ENCODE data around the gene KSR1. TPM values are rescaled to one million over a fixed set of nuclear protein-coding genes. Genes with fewer than 3 reads are reported as not detected.

Gene KSR1
- total and polyA plus RNA-seq, 2 of the 8 experiments (the other 6 are each of a cell fraction or from before 2014, with no cell fraction given), result 14.1 to 34.7 TPM

GRCh38 chr17:27451906-27452305, 4.3 kb upstream of the KSR1 start:
- no peaks in the 10 kb centered on the region for H3K79me2 ChIP-seq (ENCODE audit: control insufficient read depth in 1 of 2, insufficient read depth in 2 of 2, low read length in 2 of 2)
- H3K79me1 ChIP-seq (ENCODE audit: low read depth, low read length), result no peaks in the 10 kb centered on the region
- no peak overlapping the region for H4K91ac ChIP-seq (replicated peaks; ENCODE audit: insufficient read length, low read length)
- no peak overlapping the region for H2AFZ ChIP-seq (ENCODE audit: low read length)
- POLR2A ChIA-PET (ENCODE audit: partially characterized antibody), result no interaction called here
- CTCF ChIA-PET (ENCODE audit: partially characterized antibody), result interaction anchor here (0.7 to 17.4 kb wide), 3 partner anchors 20 to 148 kb away, joined by 3 to 209 read pairs (median 4); no protein-coding TSS in a partner anchor
- H3K4me1 ChIP-seq (replicated peaks in 1 of 4; ENCODE audit: control insufficient read depth in 3 of 4, insufficient read depth in 4 of 4, low read length in 3 of 4), result peaks cover 0 to 5% (median 1%) of the 10 kb centered on the region in 4 experiments; a peak in 5 of 7 replicates
- FAIRE-seq (no peak), DNase-seq (ENCODE audit: low read depth in 1 of 2, low spot score in 2 of 2) (no peak)
- no peaks in the 10 kb centered on the region for H3K36me3 ChIP-seq (ENCODE audit: control insufficient read depth in 2 of 4, insufficient read depth in 4 of 4, low read length in 3 of 4)
- no peak overlapping the region for H4K8ac ChIP-seq (ENCODE audit: extremely low read depth, insufficient read depth, low read length)
- no peaks in the 10 kb centered on the region; a peak in 2 of 7 replicates for H3K27me3 ChIP-seq (replicated peaks in 1 of 4; ENCODE audit: control insufficient read depth in 3 of 4, extremely low read depth in 1 of 4, insufficient read depth in 3 of 4, low read length in 3 of 4)
- H3K18ac ChIP-seq (ENCODE audit: extremely low read depth, low read length), result no peak overlapping the region
- TF ChIP-seq NRF1 (IDR thresholded peaks at IDR 0.05; ENCODE audit: low read depth, low read length) (no peak), NANOG (IDR thresholded peaks at IDR 0.05; ENCODE audit: insufficient read depth, low read depth, low read length, poor library complexity, severe bottlenecking) (no peak), SP2 (IDR thresholded peaks at IDR 0.05; ENCODE audit: low read length) (no peak), SUZ12 (IDR thresholded peaks at IDR 0.05; ENCODE audit: low read length) (no peak), MAX (IDR thresholded peaks at IDR 0.05) (no peak), RAD21 (IDR thresholded peaks at IDR 0.05 in 1 of 2, conservative IDR thresholded peaks at IDR 0.05 in 1 of 2; ENCODE audit: low read depth in 2 of 2, low read length in 2 of 2) (no peak), BCL11A (IDR thresholded peaks at IDR 0.05; ENCODE audit: low read depth in 2 of 2, low read length in 2 of 2) (no peak)
- no peak overlapping the region for H2AK5ac ChIP-seq (ENCODE audit: low read depth, low read length)
- no peak overlapping the region for H3K27ac ChIP-seq (ENCODE audit: low read depth, low read length)
- H3K4me3 ChIP-seq (ENCODE audit: extremely low read depth in 1 of 4, insufficient read depth in 2 of 4, low read depth in 3 of 4, low read length in 4 of 4), result no peak overlapping the region
- no peak overlapping the region for H3K23ac ChIP-seq (ENCODE audit: insufficient read length)
- no peak overlapping the region for H3K9ac ChIP-seq (replicated peaks in 1 of 4; ENCODE audit: extremely low read depth in 1 of 4, low read depth in 3 of 4, low read length in 3 of 4)
- H3K9me3 ChIP-seq (ENCODE audit: insufficient read depth in 2 of 2, low read depth in 1 of 2, low read length in 1 of 2), result no peaks in the 10 kb centered on the region
- no peak overlapping the region for H3K4ac ChIP-seq (replicated peaks; ENCODE audit: insufficient read length, low read depth, low read length)
- no peak overlapping the region for H2BK12ac ChIP-seq (ENCODE audit: low read depth, low read length)
- no peak overlapping the region for H2BK20ac ChIP-seq (ENCODE audit: low read length)
- H4K5ac ChIP-seq (ENCODE audit: insufficient read length, low read depth, low read length), result no peak overlapping the region
- no peak overlapping the region for H2BK5ac ChIP-seq (ENCODE audit: low read depth, low read length)
- H4K20me1 ChIP-seq (replicated peaks in 1 of 2; ENCODE audit: control insufficient read depth in 1 of 2, insufficient read depth in 2 of 2, low read length in 2 of 2), result no peaks in the 10 kb centered on the region
- H3K56ac ChIP-seq (replicated peaks; ENCODE audit: insufficient read length, low read depth, low read length), result no peak overlapping the region
- no peak overlapping the region for H3K4me2 ChIP-seq (ENCODE audit: insufficient read depth in 1 of 2, low read depth in 2 of 2, low read length in 2 of 2)
- no peak overlapping the region for H3K14ac ChIP-seq (ENCODE audit: insufficient read length)
- no peak overlapping the region for H2BK15ac ChIP-seq (ENCODE audit: low read length)
- no peak overlapping the region for H2BK120ac ChIP-seq (replicated peaks; ENCODE audit: low read depth, low read length)
- peaks cover 2% of the 10 kb centered on the region; the same call in 1 of the 2 replicates for H3K23me2 ChIP-seq (ENCODE audit: low read depth, low read length)
- WGBS, 2 experiments (ENCODE audit: extremely low coverage in 1 of 2, insufficient coverage in 1 of 2, insufficient read length in 1 of 2, insufficient replicate concordance in 2 of 2, low coverage in 1 of 2, low lambda C conversion rate in 2 of 2, missing lambda C conversion rate in 1 of 2), result 86% methylated on average over 3 of the region's 3 CpGs; no CpG with 5 or more reads in 1 of the 2 experiments

Data from H1 (cell line).